MCF 10A (cell line): ENCODE data around the gene REN. TPM values are rescaled to one million over a fixed set of nuclear protein-coding genes. Genes with fewer than 3 reads are reported as not detected.
A peak's percentile ranks its signal among the peaks of the same experiment; 100 is the strongest.

Experiments used
- BruUV-seq: library from RNA; stranded (reverse); fragments of 400-500 nt; replicated peaks from 2 replicates; lab custom pipeline; 2021; lab: Mats Ljungman, UMichigan
- CTCF ChIA-PET: fragments of 300-600 bp; sonication (Branson Sonifier 250); formaldehyde crosslinking; extraction: SDS; loops from one replicate; lab custom pipeline; 2021; ENCODE audit warnings: antibody characterized with exemption, inconsistent platforms; lab: Yijun Ruan, JAX
- POLR2A ChIA-PET: fragments of 300-600, 350-650 bp; sonication (Branson Sonifier 250); formaldehyde crosslinking; extraction: SDS; loops from one replicate; lab custom pipeline; 2020; ENCODE audit warnings: antibody characterized with exemption, inconsistent platforms; lab: Yijun Ruan, JAX
- DNase-seq: peaks from one replicate; pipeline ENCODE4 v3.0.0-alpha.2; 2018; ENCODE audit not compliant: unreplicated experiment
- H3K27ac Mint-ChIP-seq: one replicate; pipeline ENCODE4 v1.8.0; 2022; ENCODE audit warnings: mild to moderate bottlenecking, low read depth, mixed read lengths; ENCODE audit not compliant: unreplicated experiment
- H3K27me3 Mint-ChIP-seq: one replicate; pipeline ENCODE4 v1.8.0; 2022; ENCODE audit warnings: mixed read lengths; ENCODE audit not compliant: insufficient read depth, unreplicated experiment
- H3K36me3 Mint-ChIP-seq: one replicate; pipeline ENCODE4 v1.8.0; 2022; ENCODE audit warnings: mild to moderate bottlenecking, moderate library complexity, mixed read lengths; ENCODE audit not compliant: insufficient read depth, unreplicated experiment
- H3K4me1 Mint-ChIP-seq: one replicate; pipeline ENCODE4 v1.8.0; 2022; ENCODE audit warnings: mixed read lengths; ENCODE audit not compliant: insufficient read depth, unreplicated experiment
- H3K4me3 Mint-ChIP-seq: one replicate; pipeline ENCODE4 v1.8.0; 2022; ENCODE audit warnings: mild to moderate bottlenecking, moderate library complexity, mixed read lengths; ENCODE audit not compliant: unreplicated experiment
- H3K9me3 Mint-ChIP-seq: one replicate; pipeline ENCODE4 v1.8.0; 2022; ENCODE audit warnings: mixed read lengths; ENCODE audit not compliant: unreplicated experiment
- CTCF ChIP-seq: fragments of 200-600 bp; IDR thresholded peaks from one replicate; pipeline ENCODE4 v1.8.0; 2022; ENCODE audit warnings: antibody characterized with exemption, mild to moderate bottlenecking; ENCODE audit not compliant: unreplicated experiment
- intact Hi-C: fragments of 100-400 bp; cut with micrococcal nuclease; formaldehyde crosslinking; loops from 2 replicates; pipeline ENCODE4 v1.14.1; 2022
- total RNA-seq: library from RNA; stranded (reverse); gene quantifications from 2 replicates; pipeline ENCODE4 v1.2.3, GENCODE V29; 2022

REN gene
- total RNA-seq, 1 experiment from 2014 or later, result not detected

GRCh38 chr1:204136814-204137213 is 29.3 kb downstream of the REN start:
- peaks cover 8% of the 10 kb centered on the region for H3K4me1 Mint-ChIP-seq
- intact Hi-C loops, result no loop called here
- TF ChIP-seq CTCF, result no peak
- H3K27ac Mint-ChIP-seq, result no peak overlapping the region
- no peaks in the 10 kb centered on the region for H3K27me3 Mint-ChIP-seq
- no TSS peak for BruUV-seq
- H3K9me3 Mint-ChIP-seq, result no peaks in the 10 kb centered on the region
- CTCF ChIA-PET, result interaction anchor here (0.6 to 16.6 kb wide), 8 partner anchors 8 to 367 kb away, joined by 3 to 452 read pairs (median 8); no protein-coding TSS in a partner anchor
- POLR2A ChIA-PET, result interaction anchor here (0.6 to 1.7 kb wide), 3 partner anchors 9 to 302 kb away, joined by 4 read pairs; no protein-coding TSS in a partner anchor
- no peak for DNase-seq
- H3K4me3 Mint-ChIP-seq, result no peak overlapping the region
- H3K36me3 Mint-ChIP-seq, result peaks cover 68% of the 10 kb centered on the region

GRCh38 chr1:204134103-204134502 is 32.0 kb downstream of the REN start:
- TF ChIP-seq CTCF, result no peak
- Mint-ChIP-seq H3K4me1 (peaks cover 35% of the 10 kb centered on the region), H3K27ac (no peak overlapping the region), H3K4me3 (no peak overlapping the region), H3K36me3 (peaks cover 54% of the 10 kb centered on the region), H3K9me3 (no peaks in the 10 kb centered on the region), H3K27me3 (no peaks in the 10 kb centered on the region)
- ChIA-PET CTCF (interaction anchor here (0.5 to 16.6 kb wide), 6 partner anchors 28 to 274 kb away, joined by 3 to 452 read pairs (median 5); no protein-coding TSS in a partner anchor), POLR2A (interaction anchor here (7.5 kb wide), 1 partner anchor 272 kb away, joined by 174 read pairs; the partner anchor contains the start of gene SNRPE)
- no peak for DNase-seq
- BruUV-seq, result no TSS peak
- intact Hi-C loops, result no loop called here

- Mint-ChIP-seq H3K36me3 (peaks cover 56% of the 10 kb centered on the region), H3K4me1 (peaks cover 48% of the 10 kb centered on the region), H3K4me3 (no peak overlapping the region), H3K27ac (no peak overlapping the region), H3K9me3 (no peaks in the 10 kb centered on the region), H3K27me3 (no peaks in the 10 kb centered on the region)
- DNase-seq, result no peak
- ChIA-PET CTCF (interaction anchor here (0.6 to 16.6 kb wide), 8 partner anchors 9 to 303 kb away, joined by 3 to 452 read pairs (median 3); partner anchors contain the start of genes SNRPE and SOX13), POLR2A (interaction anchor here (0.6 to 7.5 kb wide), 5 partner anchors 15 to 349 kb away, joined by 3 to 174 read pairs (median 4); partner anchors contain the start of genes ETNK2 and SNRPE)
- BruUV-seq, result no TSS peak
- TF ChIP-seq CTCF, result no peak
- intact Hi-C loops, result no loop called here
These were observed 33.4 kb downstream of the REN start for GRCh38 chr1:204132718-204133117.

- CTCF ChIA-PET, result interaction anchor here (0.5 to 16.6 kb wide), 13 partner anchors 7 to 304 kb away, joined by 3 to 452 read pairs (median 10); partner anchors contain the start of genes ETNK2, SNRPE and SOX13
- BruUV-seq, result no TSS peak
- Mint-ChIP-seq H3K4me1 (peaks cover 55% of the 10 kb centered on the region), H3K4me3 (no peak overlapping the region), H3K27ac (peak overlapping the region; percentile 93), H3K27me3 (no peaks in the 10 kb centered on the region), H3K9me3 (no peaks in the 10 kb centered on the region), H3K36me3 (peaks cover 54% of the 10 kb centered on the region)
- intact Hi-C loops, result no loop called here
- no peak for TF ChIP-seq CTCF
- POLR2A ChIA-PET, result interaction anchor here (0.6 to 8.3 kb wide), 7 partner anchors 13 to 349 kb away, joined by 3 to 174 read pairs (median 4); partner anchors contain the start of genes ETNK2 and SNRPE
- DNase-seq, result no peak
These were observed 34.2 kb downstream of the REN start for GRCh38 chr1:204131978-204132377.
